HL-60/S4 (cell line): ENCODE results near the gene PPIL6.
"Not testable (repeated sequence)": the region's sequence is repeated elsewhere in the genome, so short reads cannot be mapped to it uniquely, and the experiment has no call there.

Experiments used
- in situ Hi-C: fragments of 300-500 bp; cut with MboI; formaldehyde crosslinking; loops from 2 replicates; pipeline ENCODE4 v1.14.3; 2022; ENCODE audit warnings: low sequenced_read_pairs

Gene PPIL6

DNA sequence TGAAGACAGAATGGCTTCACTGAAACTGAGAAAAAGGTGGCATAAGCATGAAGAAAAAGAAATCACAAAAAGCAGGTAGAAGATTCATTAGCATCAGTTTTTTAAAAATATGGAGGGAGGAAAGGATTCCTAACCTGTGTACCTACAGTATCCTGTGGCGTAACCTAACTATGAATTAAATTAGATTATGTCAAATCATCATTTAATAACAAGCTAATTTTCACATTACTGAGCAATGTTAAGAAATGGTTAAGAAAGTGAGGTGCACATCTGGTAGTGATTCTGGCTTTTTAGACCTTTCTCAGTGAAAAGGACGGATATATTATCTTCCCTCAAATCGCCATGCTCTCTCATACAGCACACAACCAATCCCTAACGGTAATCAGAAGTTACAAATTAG lies 70.7 kb downstream of the PPIL6 start:
- in situ Hi-C loops = no loop called here

DNA sequence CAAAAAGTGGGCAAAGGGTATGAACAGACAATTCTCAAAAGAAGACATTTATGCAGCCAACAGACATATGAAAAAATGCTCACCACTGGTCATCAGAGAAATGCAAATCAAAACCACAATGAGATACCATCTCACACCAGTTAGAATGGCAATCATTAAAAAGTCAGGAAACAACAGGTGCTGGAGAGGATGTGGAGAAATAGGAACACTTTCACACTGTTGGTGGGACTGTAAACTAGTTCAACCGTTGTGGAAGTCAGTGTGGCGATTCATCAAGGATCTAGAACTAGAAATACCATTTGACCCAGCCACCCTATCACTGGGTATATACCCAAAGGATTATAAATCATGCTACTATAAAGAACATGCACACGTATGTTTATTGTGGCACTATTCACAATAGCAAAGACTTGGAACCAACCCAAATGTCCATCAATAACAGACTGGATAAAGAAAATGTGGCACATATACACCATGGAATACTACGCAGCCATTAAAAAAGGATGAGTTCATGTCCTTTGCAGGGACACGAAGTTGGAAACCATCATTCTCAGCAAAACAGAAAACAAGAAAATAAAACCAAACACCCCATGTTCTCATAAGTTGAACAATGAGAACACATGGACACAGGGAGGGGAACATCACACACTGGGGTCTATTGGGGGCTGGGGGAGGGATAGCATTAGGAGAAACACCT lies 75.9 kb downstream of the PPIL6 start:
- in situ Hi-C loops = not testable (repeated sequence)

DNA sequence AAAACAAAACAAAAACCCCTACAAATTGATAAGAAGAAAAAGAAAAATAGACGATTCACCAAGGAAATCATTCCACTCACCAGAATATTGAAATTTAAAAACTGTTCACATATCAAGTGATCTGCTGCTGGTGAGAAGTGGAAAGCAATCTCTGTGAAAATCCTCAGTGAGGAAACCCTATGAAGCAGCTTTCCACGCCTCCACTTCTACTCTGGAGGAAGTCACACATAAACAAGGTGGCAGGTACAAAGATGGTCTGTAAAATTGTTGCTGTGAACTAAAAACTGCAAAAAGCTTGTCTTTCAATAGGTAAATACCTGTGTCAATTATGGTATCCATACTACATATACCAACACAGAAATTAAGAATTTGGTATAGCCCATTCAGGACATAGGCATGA lies 76.7 kb downstream of the PPIL6 start:
- in situ Hi-C loops = no loop called here

DNA sequence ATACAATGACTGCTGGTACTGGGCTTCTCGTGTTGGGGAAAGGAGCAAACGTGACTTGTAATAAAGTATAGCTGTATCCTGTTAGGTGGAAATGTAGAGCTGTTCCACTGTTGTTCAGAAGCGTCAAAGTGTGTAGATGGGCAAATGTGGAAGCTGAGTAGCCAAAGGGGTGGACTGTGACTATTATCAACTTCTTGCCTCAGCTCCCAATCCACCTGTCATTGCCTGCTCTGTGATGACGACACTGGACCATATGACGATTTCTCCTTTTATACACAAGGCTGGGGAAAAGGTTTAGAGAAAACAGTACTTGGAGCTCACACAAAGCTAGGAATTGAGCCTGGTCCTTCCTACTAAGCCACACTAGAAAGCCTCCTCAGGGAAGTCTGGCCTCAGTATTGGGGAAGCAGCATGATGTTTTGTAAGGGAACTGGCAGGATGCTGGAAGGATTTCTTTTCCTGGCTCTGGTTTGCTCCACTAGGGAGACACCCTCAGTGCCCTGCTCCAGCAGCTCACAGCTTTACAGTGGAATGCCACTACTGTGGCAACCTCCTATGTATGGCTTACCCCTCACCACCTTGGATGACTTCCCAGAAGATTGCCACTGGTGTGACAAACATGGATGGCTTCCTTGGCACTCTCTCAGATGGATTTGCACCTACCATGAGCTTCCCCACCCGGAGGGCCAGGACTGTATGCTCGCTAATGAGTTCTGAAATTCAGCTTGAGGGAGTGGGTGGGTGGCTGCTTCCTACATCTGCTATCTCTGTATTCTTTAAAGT lies 78.1 kb downstream of the PPIL6 start:
- in situ Hi-C loops = no loop called here

DNA sequence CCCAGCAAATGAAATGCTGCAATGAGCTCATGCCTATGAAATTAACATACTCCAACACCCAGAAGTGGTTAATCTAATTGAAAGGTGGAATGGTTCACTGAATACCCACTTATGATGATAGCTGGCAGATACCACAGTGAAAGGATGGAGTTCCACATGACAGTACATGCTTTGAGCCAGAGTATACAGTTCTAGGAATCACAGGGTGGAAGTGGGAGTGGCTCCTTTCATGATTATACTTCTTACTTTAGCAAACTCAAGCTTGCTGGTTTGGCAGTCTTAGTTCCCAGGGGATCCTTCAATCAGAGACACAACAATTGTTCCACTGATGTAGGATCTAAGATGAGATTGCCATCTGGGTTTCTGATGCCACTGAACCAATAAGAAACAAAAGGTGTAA lies 79.6 kb downstream of the PPIL6 start:
- in situ Hi-C loops = no loop called here

DNA sequence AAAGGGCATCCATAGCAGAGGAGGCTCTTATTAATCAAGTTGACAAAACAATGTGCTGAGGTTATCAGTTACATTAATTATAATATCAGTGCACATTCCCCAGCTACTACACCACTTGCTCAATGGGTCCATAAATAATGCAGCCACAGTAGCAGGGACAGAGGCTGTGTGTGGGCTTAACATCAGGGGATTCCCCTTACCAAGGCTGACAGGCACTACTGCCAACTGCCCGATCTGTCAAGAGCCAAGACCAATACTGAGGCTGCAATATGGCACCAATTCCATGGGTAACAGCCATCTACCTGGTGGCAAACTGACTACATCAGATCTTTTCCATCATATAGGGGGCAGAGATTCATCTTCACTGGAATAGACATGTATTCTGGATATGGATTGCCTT lies 80.1 kb downstream of the PPIL6 start:
- in situ Hi-C loops = no loop called here

DNA sequence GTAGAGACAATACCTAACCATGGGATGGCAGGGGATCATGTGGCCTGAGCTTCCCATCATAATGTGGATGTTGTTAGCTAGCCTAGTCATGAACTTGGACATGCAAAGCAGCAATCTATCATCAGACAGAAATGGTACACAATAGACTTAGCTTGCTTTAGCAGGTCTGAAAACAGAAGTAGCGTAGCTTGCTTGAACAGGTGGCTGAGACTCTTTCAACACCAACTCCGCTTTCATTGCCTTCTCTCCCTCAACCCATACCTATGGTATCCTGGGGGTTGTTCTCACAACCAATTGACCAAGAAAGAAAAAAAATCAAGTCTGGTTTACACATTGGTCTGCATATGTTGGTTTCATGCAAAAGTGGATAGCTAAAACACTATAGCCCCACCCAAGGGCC lies 81.2 kb downstream of the PPIL6 start:
- in situ Hi-C loops = no loop called here

DNA sequence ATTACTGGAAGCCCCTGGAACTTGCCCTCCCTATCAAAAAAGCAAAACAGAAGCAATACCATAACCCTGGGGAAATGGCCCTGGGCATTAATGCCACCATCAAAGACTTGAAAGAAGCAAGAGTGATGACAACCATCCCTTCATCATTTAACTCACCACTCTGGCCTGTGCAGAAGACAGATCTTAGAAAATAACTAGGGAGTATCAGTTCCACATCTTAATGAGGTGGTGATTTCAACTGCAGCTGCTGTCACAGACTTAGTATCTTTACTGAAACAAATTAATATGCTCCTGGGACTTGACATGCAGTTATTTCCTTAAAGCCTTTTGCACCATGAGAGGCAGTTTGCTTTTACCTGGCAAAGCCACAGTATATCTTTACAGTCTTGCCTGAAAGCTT lies 82.2 kb downstream of the PPIL6 start:
- in situ Hi-C loops = no loop called here

DNA sequence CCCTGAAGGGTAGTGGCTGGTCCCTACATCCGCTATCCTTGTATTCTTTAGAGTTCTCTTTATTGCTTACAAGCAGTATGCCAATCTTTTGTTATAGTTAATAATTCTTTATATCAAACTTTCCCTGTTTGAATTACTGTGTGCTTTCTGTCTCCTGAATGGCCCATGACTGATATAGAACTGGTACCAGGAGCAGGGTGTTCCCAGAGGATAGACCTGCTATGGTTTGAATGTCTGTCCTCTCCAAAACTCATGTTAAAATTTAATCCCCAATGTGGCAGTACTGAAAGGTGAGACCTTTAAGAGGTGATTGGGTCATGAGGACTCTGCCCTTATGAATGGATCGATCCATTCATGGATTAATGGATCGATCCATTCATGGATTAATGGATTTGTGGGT lies 84.2 kb downstream of the PPIL6 start:
- in situ Hi-C loops = no loop called here

DNA sequence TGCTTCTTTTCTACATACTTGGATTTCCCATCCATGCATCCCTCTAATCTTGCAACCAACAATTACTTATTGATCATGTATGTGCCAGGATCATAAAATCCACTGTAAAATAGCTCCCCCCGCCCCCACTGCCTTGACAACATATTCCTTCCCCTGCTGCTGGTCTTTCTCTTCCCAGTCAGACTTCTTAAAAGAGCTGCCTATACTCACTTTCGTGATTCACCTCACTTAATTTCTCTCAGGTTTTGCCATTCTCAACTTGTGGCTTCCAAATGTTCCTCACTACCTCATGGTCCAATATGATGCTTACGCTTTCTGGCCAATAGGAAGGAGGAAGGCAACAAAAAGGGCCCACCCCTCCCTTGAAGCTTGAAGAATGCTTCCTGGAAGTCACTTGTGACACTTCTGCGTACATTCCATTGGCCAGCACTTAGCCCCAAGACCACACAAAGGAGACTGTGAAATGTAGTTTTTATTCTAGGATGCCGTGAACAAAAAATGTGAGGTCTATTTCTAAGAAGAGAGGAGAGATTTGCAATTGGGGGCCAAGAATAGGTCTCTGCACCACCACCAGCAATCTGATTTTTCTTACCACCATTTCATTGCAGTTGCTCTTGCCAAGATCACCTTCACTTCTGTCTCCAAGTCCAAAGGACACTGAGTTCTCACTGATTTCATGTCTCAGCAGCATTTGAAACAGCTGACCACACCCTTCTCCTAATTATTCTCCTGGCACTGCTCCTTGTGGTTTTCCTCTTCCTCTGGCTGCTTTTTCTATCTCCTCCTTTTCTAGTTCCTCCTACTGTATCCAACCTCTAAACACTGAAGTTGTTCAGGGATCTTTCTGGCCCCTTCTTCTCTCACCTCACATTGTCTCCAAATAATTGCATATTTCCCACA lies 88.9 kb downstream of the PPIL6 start:
- in situ Hi-C loops = no loop called here

DNA sequence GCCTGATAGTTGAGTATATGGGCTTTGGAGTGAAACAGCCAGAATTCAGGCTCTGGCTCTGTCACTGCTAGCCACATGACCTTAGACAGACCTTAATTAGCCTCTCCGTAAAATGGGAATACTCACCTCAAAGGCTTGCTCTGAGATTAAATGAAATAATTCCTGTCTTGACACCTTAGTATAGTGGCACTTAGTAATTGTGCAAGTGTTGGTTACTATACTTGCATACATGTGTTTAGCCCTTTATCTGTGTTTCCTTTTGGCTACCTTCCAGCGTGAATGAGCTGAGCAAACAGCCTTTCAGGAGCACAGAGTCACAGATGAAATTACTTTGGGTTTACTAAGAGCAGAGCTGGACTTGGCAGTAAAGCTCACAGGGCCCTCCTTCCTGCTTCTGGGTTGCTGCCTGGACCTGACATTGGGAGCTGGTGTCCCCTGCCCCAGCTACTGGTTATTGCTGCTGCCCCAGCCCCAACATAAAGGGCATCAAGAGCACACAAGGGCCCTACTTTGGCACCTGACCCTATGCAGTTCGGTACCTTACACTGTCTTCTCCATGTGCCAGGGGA lies 90.9 kb downstream of the PPIL6 start:
- in situ Hi-C loops = no loop called here

DNA sequence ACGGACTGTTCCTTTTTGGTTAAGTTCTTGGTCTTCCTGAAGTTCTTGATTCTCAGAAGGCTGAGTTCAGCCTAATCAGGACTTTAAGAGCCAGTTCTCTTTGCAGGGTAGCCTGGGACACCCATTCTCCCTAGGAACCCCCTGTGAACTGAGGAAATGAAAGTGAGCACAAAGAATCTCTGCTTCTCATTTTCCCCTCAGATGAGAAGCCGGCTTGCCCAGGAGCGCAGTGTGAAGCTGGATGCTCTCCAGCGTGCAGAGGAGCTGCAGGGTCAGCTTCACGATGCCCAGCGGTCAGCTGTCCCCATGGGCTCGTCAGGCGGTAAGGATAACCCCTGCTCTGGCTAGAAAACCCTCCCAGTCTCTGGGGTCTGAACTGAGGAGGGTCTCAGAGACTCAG lies 92.2 kb downstream of the PPIL6 start:
- in situ Hi-C loops = no loop called here

DNA sequence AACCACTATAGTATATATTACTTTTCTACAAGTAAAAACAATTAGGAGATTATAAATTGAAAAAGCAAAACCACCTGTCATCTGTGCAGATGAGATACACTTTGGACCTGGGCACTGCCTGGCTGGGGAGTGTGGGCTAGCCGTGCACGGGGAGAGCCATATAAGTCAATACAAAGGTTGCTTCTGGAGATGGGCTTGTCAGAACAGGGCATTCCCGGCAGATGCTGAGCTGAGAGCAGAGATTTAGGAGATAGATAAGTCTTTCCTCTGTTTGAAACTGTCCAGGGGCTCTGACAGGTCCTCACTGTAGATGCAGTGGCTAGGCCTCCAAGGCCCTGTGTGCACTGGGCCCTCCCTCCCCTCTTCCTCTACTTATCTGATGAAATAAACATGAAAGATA lies 92.6 kb downstream of the PPIL6 start:
- in situ Hi-C loops = no loop called here

DNA sequence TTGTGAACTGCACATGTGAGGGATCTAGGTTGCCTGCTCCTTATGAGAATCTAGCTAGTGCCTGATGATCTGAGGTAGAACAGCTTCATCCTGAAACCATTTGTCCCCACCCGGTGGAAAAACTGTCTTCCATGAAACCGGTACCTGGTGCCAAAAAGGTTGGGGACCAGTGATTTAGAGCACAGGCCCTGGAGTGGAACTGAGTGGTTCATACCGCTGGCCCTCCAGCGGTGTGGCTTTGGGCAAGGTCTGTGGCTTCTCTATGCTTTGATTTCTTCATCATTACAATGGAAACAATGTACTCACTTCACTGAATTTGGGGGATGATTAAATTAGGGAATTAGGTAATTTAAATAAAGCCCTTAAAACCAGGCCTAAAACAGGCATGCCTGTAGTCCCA lies 94.4 kb downstream of the PPIL6 start:
- in situ Hi-C loops = no loop called here

DNA sequence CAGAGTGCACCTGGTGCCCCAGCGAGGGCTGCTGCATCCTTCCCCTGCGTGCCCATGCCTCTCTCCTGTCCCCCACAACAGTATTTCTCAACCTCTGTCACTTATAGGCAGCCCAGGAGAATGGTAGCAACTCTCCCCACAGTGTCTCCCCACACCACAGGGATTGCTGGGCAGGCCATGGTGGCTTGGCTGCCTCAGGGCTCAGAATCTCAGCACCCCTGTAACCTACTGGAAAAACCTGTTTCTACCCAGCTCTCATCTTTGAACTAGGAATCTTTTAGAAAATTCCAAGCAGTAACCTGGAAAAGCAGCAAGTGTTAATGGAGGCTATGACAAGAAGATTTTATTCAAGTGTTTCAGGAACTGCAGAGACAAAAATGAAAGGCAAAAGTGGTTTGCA lies 96.2 kb downstream of the PPIL6 start:
- in situ Hi-C loops = no loop called here

DNA sequence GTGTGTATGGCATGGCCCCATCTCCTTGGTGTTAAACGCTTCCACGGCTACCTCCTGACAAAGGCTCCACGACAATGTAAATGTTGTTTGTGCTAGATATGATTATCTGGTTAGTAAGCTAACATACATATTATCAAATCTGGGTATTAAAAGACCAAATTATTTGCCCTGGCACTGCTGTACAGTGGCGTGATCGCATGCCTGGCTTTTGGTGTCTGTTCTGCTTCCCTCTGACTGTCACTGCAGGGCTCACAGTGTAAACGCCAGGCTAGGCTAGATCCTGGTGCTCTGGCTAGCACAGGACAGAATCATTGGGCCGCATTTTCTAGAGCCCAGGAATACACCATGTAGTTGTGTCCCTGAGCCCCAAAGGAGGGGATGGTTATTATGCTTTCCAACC lies 96.9 kb downstream of the PPIL6 start:
- in situ Hi-C loops = no loop called here

DNA sequence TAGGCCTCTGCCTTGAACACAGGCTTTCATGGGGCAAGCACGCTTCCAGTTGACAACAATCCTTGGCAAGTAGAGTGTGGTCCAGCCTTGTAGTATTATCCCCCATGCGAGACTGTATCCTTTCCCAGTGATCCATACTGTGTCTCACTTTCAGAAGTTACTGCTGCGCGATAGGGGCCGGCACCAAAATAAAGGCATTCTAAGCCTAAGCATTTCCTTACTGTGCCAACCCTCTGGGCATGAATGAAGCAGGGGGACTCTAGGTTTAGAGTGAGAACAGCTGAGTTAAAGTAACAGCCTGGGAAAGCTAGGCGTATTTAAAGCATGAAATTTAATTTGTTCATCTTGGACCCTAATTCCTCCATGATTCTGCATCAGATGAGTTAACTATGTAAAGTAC lies 97.5 kb downstream of the PPIL6 start:
- in situ Hi-C loops = no loop called here

DNA sequence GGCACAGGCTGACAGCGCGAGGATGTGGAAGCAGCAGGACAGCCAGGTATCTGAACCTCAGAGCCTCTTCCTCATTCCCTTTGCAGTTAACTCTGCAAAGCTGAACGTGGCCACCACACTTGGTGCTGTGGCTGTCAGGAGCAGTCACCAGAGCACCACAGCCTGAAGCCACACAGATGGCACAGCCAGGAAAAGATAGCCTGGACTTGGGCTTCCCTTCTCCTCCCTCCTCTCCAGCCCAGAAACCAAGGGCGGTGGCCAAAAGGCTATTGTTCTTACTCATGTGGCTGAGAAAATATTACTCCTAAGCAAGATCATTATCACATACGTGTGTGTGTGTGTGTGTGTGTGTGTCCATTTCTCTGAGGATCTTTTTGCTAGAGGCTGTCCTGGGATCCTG lies 97.9 kb downstream of the PPIL6 start:
- in situ Hi-C loops = no loop called here

DNA sequence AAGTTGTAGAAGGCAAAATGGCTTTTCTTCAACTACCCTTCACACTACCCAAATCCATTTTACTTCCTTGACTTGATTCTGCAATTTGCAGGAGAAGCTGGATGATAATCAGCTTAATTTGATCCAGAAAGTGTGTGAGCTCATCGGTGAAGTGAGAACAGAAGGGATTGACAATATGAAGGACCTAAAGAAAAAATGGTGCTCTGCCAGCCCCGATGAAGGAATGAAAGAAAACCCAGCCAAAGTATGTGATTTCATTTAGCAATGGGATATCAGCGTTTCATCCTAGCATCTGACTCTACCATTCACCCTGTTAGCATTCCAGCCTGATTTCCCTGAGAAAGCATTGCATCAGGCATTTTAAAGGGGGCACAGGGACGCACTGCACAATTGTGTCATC lies 99.6 kb downstream of the PPIL6 start:
- in situ Hi-C loops = no loop called here
